Skin epidermis (tissue), 12 donors: ENCODE measurements around the gene TRAF3.
"Not testable (repeated sequence)": the region's sequence is repeated elsewhere in the genome, so short reads cannot be mapped to it uniquely, and the experiment has no call there.

Source experiments
- H3K27ac ChIP-seq, 21 experiments: fragments of 200-600 bp; sonication (generic) in 11 of 21; one replicate each; pipeline ENCODE4 v1.5.0; 2020; ENCODE audit warnings: mild to moderate bottlenecking in 3 of 21, inconsistent platforms in 2 of 21, moderate library complexity in 2 of 21
- H3K4me3 ChIP-seq, 7 experiments: fragments of 200-600 bp; sonication (generic) in 2 of 7; one replicate each; pipeline ENCODE4 v1.5.0; 2020; ENCODE audit warnings: inconsistent platforms in 2 of 7, mild to moderate bottlenecking in 2 of 7, moderate library complexity in 1 of 7

Gene TRAF3

DNA sequence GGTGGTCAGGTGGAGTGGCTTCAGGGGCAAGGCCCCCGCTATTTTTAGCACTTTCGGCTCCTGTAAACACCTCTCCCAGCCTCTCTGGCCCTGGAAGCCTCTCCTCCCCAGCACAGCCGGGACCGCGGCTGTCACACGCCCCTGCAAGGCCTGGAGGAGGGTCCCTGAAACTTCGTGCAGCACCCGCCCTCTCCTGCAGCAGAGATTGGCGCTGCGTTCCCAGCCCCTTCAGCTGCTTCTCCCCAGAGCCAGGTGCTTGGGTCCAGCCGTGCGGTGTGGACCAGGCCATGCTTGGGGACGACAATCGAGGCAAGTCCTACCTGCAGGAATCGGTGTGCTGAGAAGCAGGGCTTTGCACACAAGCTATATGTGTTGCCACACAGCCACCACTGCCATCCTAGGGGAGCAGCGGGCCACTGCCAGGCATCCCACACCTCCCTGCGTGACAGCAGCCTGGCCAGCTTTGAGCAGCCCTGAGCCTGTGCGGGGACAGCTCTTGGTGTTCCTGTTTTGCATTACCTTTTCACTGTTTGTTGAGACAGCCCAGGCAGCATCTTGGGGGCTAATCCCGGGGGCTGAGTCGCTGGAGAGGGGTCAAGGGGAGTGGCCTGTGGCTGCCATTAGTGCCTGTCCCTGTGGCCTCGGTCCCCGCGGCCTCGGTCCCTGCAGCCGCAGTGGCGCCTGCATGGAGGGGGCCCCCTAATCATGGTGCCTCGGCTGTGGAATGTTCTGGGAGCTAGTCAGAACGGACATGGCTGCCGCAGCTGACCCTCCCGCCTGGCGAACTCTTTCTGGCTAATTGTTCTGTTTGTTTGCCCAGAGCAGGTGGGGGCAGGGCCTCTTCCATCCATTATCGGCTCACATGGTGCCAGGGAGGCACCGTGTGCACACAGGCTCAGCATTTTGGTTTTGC lies 27.6 kb upstream of the TRAF3 start:
- Histone ChIP-seq H3K4me3 (no peak overlapping the region), H3K27ac (no peak overlapping the region)

GRCh38 chr14:102750376-102750775 lies 26.9 kb upstream of the TRAF3 start:
- Histone ChIP-seq H3K27ac (no peak overlapping the region), H3K4me3 (no peak overlapping the region)

- H3K4me3 ChIP-seq: no peak overlapping the region
- H3K27ac ChIP-seq: no peak overlapping the region
Measured at GRCh38 chr14:102751088-102751487, 26.2 kb upstream of the TRAF3 start.

- H3K4me3 ChIP-seq: no peak overlapping the region
- no peak overlapping the region for H3K27ac ChIP-seq
Measured at GRCh38 chr14:102752239-102752847, 24.9 kb upstream of the TRAF3 start.

DNA sequence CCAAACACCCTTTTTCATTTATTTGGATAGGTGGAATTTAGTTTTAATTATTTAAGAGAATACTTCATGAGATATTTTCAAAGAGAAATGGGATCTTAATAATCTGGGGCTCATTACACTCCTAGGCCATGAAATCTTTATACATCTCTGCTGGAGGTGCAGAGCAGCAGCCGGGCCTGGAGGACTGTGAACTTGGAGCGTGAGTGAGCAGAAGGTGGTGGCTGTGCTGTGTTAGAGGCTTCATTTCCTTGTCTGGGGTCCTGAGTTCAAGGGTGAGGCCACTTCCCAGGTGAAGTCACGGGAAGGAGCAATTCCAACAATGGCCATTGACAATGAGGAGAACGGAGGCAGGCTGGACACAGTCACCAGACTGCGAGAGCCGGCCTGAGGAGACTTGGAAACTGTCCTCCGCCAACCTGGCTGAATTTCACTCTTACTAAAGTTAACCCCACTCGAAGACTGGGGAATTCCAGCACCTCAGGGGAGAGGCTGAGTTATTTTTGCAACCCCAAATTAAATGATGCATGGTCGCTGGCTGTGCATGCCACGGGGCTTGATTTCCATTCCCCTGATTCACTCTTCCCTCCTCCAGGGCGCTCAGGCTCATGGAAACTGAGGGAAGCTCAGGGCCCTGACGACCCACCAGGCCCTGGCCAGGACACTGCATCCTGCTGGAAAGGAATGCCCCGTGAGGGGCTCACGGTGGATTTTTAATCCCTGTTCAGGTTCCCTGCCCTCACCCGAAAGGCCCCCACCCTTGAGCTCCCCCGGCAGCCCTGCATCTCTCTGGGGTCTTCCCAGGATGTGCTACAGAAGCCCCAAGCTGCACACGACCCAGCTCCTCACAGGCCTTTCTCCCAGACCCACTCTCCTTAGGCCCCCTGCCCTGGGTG lies 22.6 kb upstream of the TRAF3 start:
- H3K27ac ChIP-seq: no peak overlapping the region

DNA sequence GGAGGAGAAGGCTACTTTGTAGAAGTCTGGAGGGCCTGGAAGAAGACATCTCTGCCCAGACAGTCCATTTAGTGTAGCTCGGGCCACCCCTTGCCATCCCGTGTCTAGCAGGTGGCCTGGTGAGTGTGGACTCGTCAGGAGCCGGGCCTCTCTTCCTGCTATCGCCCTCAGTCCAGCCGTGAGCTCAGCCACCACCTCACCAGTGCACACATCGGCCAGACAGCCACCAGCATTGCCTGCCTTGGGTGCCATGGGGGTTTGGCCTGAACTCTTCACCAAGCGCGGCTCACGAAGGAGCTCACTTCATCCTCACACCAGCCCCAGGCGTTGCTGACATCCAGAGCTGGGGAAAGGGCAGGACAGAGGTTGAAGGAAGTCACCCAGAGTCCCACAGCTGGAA lies 19.6 kb upstream of the TRAF3 start:
- H3K4me3 ChIP-seq: no peak overlapping the region

More for the DNA sequence above, 22.6 kb upstream of the TRAF3 start:
- H3K4me3 ChIP-seq: no peak overlapping the region

GRCh38 chr14:102758087-102758486 lies 19.2 kb upstream of the TRAF3 start:
- no peak overlapping the region for H3K27ac ChIP-seq
- H3K4me3 ChIP-seq: no peak overlapping the region

More for the DNA sequence above, 19.6 kb upstream of the TRAF3 start:
- no peak overlapping the region for H3K27ac ChIP-seq

DNA sequence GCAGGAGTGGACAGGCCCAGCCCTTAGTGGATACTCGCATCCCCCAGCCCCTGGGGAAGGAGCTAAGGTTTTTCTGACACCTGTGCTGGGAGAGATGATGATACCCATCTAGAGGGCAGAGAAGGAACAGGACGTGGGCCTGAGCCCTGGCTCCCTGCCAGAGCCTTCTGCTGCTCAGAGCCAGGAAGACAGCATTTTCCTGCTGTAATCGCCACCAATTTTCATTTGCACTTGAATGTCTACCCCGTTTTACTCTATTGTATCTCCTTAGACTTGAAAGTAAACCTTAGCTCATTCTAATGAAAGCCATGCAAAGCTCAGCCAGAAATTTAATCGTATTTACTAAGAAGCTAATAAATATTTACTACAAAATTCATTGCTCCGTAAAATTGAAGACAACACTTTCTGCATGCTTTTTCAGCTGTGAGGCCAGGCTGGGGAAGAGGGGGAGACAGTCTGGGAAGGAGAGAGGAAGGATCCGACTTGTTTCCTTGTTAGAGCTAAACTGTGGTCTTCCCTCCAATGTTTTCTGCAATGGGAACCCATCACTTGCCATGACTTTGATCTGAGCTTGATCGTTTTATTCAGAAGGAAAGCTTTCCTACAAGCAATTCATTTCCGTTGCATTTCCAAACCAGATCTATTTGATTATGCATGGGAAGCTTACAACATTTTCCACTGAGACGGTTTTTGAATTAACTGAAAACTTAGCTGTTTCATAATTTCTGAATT lies 17.6 kb upstream of the TRAF3 start:
- Histone ChIP-seq H3K4me3 (no peak overlapping the region), H3K27ac (no peak overlapping the region)

GRCh38 chr14:102760496-102761193 lies 16.6 kb upstream of the TRAF3 start:
- H3K27ac ChIP-seq: no peak overlapping the region
- H3K4me3 ChIP-seq: no peak overlapping the region

- no peak overlapping the region for H3K4me3 ChIP-seq
- no peak overlapping the region for H3K27ac ChIP-seq
Measured at GRCh38 chr14:102761206-102761605, 16.0 kb upstream of the TRAF3 start.

DNA sequence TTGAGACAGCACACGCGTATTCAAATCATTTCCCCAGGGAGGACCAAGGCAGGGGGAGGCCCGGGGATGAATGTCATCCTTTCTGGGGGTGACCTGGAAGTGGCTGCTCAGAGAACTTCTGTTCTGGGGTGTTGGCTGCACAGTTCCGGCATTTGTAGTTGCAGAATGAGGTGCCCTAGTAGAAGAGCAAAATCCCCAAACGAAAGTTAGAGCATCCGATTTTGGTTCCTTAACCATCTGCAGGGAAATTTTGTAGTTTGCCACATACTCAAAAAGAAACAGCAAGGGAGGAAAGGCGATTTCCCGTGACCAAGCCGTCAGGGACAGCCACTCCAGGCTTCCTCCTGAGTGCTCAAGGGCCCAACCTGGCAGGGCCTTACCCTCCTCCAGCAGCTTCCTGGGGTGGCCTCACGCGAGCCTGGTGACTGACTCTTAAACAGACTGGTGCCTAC lies 13.0 kb upstream of the TRAF3 start:
- H3K4me3 ChIP-seq: no peak overlapping the region
- H3K27ac ChIP-seq: no peak overlapping the region

DNA sequence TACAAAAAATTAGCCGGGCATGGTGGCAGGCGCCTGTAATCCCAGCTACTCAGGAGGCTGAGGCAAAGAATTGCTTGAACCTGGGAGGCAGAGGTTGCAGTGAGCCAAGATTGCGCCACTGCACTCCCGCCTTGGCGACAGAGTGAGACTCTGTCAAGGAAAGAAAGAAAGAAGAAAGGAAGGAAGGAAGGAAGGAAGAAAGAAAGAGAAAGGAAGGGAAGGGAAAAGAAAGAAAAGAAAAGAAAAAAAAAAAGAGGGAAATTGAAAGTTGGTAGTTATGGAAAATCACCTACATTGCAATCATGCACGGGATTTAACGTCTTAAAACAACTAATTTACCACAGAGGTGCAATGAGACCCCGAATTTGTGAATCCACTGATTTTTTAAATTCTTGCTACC lies 11.5 kb upstream of the TRAF3 start:
- H3K4me3 ChIP-seq, H3K27ac ChIP-seq: not testable (repeated sequence)

- H3K27ac ChIP-seq: peak overlapping the region in 9 of 21 experiments; percentile 9 to 76 (median 42)
Measured at GRCh38 chr14:102768223-102769048, 8.8 kb upstream of the TRAF3 start.

GRCh38 chr14:102769049-102769327 lies 8.3 kb upstream of the TRAF3 start:
- no peak overlapping the region for H3K4me3 ChIP-seq
- peak overlapping the region in 9 of 21 experiments; percentile 9 to 76 (median 42) for H3K27ac ChIP-seq

More at GRCh38 chr14:102768223-102769048, 8.8 kb upstream of the TRAF3 start:
- H3K4me3 ChIP-seq: no peak overlapping the region

DNA sequence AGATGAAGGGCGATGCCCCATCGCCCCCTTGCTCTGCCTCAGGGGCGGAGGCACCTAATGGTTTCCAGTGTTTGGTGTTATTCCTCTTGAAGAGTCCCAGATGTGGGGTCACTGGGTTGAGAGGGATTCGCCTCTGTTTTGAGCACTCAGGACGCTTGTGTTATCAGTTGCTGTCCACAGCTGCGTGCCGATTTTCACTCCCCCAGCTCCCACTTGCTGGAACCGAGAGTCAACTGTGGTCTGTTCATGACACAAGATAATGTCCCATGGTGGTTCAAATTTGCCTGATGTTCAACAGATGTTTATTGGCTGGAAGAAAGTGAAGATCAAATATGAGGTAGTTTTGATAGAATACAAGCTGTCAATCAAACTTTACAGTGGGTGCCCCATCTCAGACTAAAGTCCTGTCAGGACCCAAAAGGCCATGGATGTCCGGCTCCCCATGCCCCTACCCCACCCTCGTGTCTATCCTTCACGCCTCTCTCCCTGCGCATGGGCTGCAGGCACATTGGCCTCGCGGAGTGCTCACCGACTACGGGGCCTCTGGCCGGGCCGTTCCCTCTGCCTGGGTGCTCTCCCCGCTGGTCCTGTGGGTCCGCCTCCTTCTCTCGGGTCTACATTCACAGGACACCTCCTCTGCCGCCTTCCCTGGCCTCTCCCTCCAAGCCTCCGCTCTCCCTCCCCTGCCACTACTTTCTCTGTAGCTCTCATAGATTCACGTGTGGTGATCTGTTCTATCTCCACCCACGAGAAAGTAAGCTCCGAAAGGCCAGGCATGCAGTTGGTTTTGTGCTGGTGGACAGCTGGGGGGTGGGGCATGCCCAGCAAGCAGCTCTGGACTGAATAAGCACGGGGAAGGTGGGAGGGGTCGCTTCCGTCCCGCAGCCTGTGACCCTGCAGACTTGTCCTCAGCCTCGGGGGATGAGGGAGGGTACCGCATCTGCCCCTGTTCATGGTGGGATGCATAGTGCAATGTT lies 6.8 kb upstream of the TRAF3 start:
- no peak overlapping the region for H3K27ac ChIP-seq
- no peak overlapping the region for H3K4me3 ChIP-seq

DNA sequence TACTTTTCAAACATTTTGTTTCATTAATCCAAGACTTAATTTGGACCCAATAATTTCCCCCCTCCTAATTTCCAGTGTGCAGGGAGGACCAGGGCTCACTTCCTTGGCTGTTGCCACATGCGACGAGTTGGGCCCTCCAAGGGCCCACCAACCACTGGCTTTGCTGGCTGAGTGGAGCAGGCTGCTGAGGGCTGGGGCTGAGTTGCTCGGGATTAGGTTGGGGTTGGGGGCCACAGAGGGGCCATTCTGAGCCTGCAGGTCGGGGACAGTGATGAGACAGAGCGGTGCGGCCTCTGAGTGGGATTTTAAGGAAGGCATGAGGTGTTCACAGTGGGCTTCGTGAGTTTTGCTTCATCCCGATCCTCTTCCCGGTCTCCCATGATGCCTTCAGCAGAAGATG lies 6.1 kb upstream of the TRAF3 start:
- Histone ChIP-seq H3K4me3 (no peak overlapping the region), H3K27ac (no peak overlapping the region)
